Inflammatory macrophage (primary cell): ENCODE data around the gene CD33.

Experiments used
- DNase-seq, 2 donors: peaks; one replicate each; pipeline ENCODE4 v3.0.0-alpha.2; 2020 to 2022

CD33 gene

GRCh38 chr19:51210874-51211361 is 14.0 kb upstream of the CD33 start:
- DNase-seq: peak; percentile 82 to 85

- no peak for DNase-seq
These were observed 13.0 kb upstream of the CD33 start for GRCh38 chr19:51211833-51212232.

GRCh38 chr19:51219307-51219706 is 5.6 kb upstream of the CD33 start:
- DNase-seq: peak in 1 of 2 donors; percentile 19

- no peak for DNase-seq
These were observed 4.9 kb upstream of the CD33 start for GRCh38 chr19:51219971-51220370.

GRCh38 chr19:51220996-51221395 is 3.9 kb upstream of the CD33 start:
- no peak for DNase-seq

GRCh38 chr19:51224163-51224641 is 678 bp upstream of the CD33 start:
- DNase-seq: no peak

- DNase-seq: peak in 1 of 2 donors; percentile 19
These were observed 1.2 kb downstream of the CD33 start for GRCh38 chr19:51226067-51226466.

- DNase-seq: no peak
These were observed 2.4 kb downstream of the CD33 start for GRCh38 chr19:51227326-51227725.

- DNase-seq: no peak
These were observed 3.1 kb downstream of the CD33 start for GRCh38 chr19:51227966-51228365.

GRCh38 chr19:51240866-51241265 is 16.0 kb downstream of the CD33 start:
- DNase-seq: no peak

- DNase-seq: peak; percentile 9 to 26
These were observed 18.2 kb downstream of the CD33 start for GRCh38 chr19:51242881-51243630.

- peak; percentile 67 to 74 for DNase-seq
These were observed 21.3 kb downstream of the CD33 start for GRCh38 chr19:51246164-51246552.

GRCh38 chr19:51247972-51248590 is 23.2 kb downstream of the CD33 start:
- DNase-seq: no peak

GRCh38 chr19:51250786-51251467 is 26.0 kb downstream of the CD33 start, which contains the start of gene SIGLECL1:
Gene SIGLECL1 (plus strand): TSS chr19:51251080. CDS start chr19:51264073, 12,993 bp downstream.
- DNase-seq: no peak

GRCh38 chr19:51251468-51251820 is 26.6 kb downstream of the CD33 start:
- no peak for DNase-seq

GRCh38 chr19:51252306-51253079 is 27.6 kb downstream of the CD33 start:
- DNase-seq: no peak

GRCh38 chr19:51253088-51253806 is 28.4 kb downstream of the CD33 start:
- peak; percentile 15 to 61 for DNase-seq

GRCh38 chr19:51256155-51256625 is 31.3 kb downstream of the CD33 start:
- DNase-seq: no peak

GRCh38 chr19:51257471-51257870 is 32.6 kb downstream of the CD33 start:
- DNase-seq: no peak

GRCh38 chr19:51258165-51259160 is 33.6 kb downstream of the CD33 start:
- DNase-seq: no peak
